Activated CD4-positive, alpha-beta T cell treated with anti-CD3 and anti-CD28 coated beads for 4 hours (primary cell): ENCODE measurements around the gene PAGE4.
A peak's percentile ranks its signal among the peaks of the same experiment; 100 is the strongest.

ENCODE experiments used
- DNase-seq, 2 donors: peaks; one replicate each; pipeline ENCODE4 v3.0.0-alpha.2; 2020

Gene PAGE4

DNA sequence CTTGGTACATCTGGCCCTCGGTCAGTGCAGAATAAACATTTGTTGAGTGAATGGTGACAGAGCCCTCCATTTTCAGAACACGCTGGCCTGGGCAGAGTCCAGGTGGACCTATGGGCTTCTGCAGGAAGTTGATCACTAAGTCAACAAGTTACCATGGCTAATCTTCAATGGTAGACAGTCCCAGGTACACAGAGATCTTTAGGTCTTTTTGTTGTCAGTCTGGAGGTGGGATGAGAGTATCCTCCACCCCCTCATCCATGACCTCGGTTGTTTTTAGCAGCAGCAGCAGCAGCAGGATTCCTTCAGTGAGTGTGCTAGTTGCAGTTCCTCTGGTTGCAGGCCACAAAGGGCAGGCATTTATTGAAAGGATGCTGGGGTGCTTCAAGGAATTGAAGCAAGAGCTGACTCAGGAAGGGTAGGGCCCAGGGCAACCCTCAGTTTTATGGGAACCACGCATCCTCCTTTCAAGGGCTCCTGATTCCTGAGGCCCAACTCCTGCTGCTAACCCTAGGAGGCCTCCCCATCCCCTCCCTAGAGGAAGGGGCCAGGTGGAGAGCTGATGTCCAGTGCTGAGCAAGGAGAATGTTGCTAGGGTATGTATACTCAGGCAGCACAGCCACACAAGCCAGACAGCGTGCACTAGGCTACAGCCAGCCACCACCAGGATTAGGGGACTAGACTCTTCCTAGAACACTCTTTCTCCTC, 48.4 kb downstream of the PAGE4 start:
- no peak for DNase-seq

DNA sequence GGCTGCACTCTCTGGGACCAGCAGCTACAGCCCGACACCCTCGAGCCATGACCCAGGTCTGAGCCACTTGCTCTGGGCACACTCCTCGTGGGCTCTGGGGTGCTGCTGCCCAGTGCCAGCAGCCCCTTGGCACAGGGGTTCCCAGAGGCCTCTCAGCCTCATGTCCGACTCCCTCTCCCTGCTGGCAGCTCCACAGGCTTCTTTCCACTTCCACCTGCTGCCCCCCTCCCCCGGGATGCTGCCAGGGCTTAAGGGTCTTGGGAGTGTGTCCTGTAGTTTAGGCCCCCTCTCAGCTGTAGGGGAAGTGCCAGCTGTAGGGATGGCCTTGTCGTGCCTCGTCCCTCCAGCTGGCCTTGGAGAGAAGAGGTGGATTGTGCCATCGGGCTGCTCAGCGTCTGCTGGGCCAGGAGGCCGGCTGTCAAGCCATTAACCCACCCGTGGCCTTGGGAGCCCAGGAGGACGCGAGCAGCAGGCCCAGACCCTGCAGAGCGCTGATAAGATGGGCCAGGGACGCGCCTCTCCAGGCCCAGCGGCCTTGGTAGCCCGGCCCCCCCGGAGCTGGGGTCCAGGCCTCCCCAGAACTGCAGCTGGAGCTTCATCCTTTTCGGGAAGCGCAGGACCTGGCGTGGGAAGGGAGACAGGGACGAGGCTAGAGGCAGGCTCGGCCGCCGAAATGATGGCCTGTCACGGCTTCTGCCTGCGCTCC, 49.2 kb downstream of the PAGE4 start:
- DNase-seq = no peak

DNA sequence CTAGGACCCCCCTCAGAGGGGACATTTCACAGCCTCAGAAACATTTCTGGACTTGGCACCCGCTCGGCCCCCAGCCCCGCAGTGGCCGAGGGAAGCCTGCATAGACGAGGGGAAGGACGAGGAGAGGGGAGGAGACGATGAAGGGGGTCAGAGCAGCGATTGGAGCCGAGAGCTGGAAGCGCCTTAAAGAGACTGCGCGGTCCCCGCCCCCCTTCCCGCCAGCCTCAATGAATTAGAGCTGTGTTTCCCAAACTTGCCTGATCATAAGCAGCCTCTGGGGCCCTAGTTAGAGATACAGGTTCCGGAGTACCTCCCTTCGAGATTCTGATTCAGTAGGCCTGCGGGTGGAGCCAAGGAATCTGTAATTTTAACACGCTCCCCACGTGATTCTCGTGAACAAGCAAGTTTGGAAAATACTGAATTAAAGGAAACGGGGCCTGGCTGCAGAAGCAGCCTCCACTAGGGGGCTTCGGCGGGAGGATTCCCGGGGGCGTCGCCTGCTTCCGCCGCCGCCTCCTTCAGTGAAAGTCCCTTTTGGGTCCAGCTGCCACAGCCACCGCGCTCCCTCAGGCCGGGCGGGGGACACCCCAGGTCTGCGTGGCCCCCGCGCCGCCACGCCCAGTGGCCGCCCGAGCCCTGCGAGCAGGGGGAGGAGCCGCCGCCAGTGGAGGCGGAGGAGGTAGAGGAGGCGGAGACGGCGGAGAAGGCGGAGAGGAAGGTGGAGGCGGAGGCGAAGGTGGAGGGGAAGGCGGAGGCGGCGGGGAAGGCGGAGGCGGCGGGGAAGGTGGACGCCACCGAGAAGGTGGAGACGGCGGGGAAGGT, 49.9 kb downstream of the PAGE4 start, which contains the start of gene USP27X:
Gene USP27X (plus strand): TSS at position 651 of the 822 bp plus-strand sequence. CDS start 824 bp downstream, outside the sequence.
- peak; percentile 77 to 78 for DNase-seq

DNA sequence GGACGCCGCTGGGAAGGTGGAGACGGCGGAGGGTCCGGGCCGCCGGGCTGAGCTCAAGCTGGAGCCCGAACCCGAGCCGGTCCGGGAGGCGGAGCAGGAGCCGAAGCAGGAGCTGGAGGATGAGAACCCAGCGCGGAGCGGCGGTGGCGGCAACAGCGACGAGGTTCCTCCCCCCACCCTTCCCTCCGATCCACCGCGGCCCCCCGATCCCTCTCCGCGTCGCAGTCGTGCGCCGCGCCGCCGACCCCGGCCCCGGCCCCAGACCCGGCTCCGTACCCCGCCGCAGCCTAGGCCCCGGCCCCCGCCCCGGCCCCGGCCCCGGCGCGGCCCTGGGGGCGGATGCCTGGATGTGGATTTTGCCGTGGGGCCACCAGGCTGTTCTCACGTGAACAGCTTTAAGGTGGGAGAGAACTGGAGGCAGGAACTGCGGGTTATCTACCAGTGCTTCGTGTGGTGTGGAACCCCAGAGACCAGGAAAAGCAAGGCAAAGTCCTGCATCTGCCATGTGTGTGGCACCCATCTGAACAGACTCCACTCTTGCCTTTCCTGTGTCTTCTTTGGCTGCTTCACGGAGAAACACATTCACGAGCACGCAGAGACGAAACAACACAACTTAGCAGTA, 50.7 kb downstream of the PAGE4 start:
- no peak for DNase-seq

DNA sequence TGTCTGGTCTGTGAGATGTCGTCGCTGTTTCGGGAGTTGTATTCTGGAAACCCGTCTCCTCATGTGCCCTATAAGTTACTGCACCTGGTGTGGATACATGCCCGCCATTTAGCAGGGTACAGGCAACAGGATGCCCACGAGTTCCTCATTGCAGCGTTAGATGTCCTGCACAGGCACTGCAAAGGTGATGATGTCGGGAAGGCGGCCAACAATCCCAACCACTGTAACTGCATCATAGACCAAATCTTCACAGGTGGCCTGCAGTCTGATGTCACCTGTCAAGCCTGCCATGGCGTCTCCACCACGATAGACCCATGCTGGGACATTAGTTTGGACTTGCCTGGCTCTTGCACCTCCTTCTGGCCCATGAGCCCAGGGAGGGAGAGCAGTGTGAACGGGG, 51.6 kb downstream of the PAGE4 start:
- no peak for DNase-seq
